ENCODE data around the gene SLC16A5. TPM values are rescaled to one million over a fixed set of nuclear protein-coding genes. Genes with fewer than 3 reads are reported as not detected.
"Not testable (repeated sequence)": the region's sequence is repeated elsewhere in the genome, so short reads cannot be mapped to it uniquely, and the experiment has no call there.

The SLC16A5 gene
- total RNA-seq, 6 donors from 2014 or later = 40.6 to 234 (median 123) TPM

DNA sequence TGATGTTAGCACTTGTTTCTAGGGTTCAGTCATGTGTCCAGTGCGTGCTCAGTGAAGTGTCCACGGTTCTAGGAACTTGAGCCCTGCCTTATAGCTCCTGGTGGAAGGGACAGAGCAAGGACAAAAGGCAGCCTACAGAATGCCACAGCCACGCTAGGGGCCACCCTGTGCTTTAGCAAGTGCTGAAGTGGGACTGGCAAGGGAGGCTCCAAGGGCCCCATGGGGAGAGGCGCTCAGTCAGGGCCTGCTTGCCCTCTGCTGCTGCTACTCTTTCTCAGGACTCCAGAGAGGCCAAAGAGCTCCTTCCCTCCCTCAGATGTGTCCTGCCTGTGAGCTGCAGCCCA is 37.0 kb downstream of the SLC16A5 start:
- no peak overlapping the region for H3K4me3 ChIP-seq
- 90% methylated on average over 2 to 4 of the region's 4 CpGs for WGBS, 2 donors
- no peaks in the 10 kb centered on the region for H3K27me3 ChIP-seq
- H3K9me3 ChIP-seq = no peaks in the 10 kb centered on the region
- peaks cover 16 to 37% (median 27%) of the 10 kb centered on the region in 4 donors for H3K4me1 ChIP-seq
- H3K27ac ChIP-seq = peak overlapping the region; percentile 81 to 95 (median 84)
- peaks cover 0 to 26% (median 7%) of the 10 kb centered on the region in 4 donors for H3K36me3 ChIP-seq
- no peak for ATAC-seq (ENCODE audit: low FRiP score in 2 of 2)
- no peak for DNase-seq
- TF ChIP-seq POLR2A (IDR thresholded peaks at IDR 0.05) (peak in 1 of 4 donors; percentile 1), CTCF (IDR thresholded peaks at IDR 0.05) (no peak)

GRCh38 chr17:75125984-75126383 is 38.2 kb downstream of the SLC16A5 start:
- WGBS, 2 donors = 54 to 57% methylated on average over 3 of the region's 3 CpGs
- H3K27me3 ChIP-seq = no peaks in the 10 kb centered on the region
- H3K36me3 ChIP-seq = peaks cover 0 to 22% (median 10%) of the 10 kb centered on the region in 4 donors
- no peak for DNase-seq
- no peak overlapping the region for H3K4me3 ChIP-seq
- no peaks in the 10 kb centered on the region for H3K9me3 ChIP-seq
- peaks cover 24 to 46% (median 32%) of the 10 kb centered on the region in 4 donors for H3K4me1 ChIP-seq
- peak overlapping the region; percentile 45 to 95 (median 84) for H3K27ac ChIP-seq
- no peak for TF ChIP-seq POLR2AphosphoS5 (IDR thresholded peaks at IDR 0.05)
- no peak for TF ChIP-seq CTCF (IDR thresholded peaks at IDR 0.05)
- TF ChIP-seq EP300 (IDR thresholded peaks at IDR 0.05) = no peak
- TF ChIP-seq POLR2A (IDR thresholded peaks at IDR 0.05) = no peak
- no peak for ATAC-seq (ENCODE audit: low FRiP score in 2 of 2)

DNA sequence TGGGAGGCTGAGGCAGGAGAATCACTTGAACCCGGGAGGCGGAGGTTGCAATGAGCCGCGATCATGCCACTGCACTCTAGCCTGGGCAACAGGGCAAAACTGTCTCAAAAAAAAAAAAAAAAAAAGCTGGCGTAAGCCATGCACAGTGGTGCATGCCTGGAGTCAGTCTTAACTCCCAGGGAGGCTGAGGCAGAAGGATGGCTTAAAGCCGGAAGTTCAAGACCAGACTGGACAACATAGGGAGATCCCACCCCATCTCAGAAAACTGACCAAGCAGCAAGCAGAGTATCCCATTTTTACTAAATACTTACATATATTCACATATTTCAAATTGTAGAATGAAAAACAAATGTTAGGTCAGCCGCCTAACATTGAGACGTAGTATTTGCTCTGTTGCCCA is 39.2 kb downstream of the SLC16A5 start:
- peaks cover 25 to 50% (median 35%) of the 10 kb centered on the region in 4 donors for H3K4me1 ChIP-seq
- DNase-seq = no peak
- H3K36me3 ChIP-seq = peaks cover 0 to 20% (median 9%) of the 10 kb centered on the region in 4 donors
- WGBS, 2 donors = 92 to 98% methylated on average over 8 of the region's 8 CpGs
- TF ChIP-seq EP300 (IDR thresholded peaks at IDR 0.05) (no peak), POLR2AphosphoS5 (IDR thresholded peaks at IDR 0.05) (no peak), CTCF (IDR thresholded peaks at IDR 0.05) (no peak), POLR2A (IDR thresholded peaks at IDR 0.05) (no peak)
- no peak overlapping the region for H3K4me3 ChIP-seq
- ATAC-seq (ENCODE audit: low FRiP score in 2 of 2) = no peak
- H3K27me3 ChIP-seq = no peaks in the 10 kb centered on the region
- no peaks in the 10 kb centered on the region for H3K9me3 ChIP-seq
- H3K27ac ChIP-seq = peak overlapping the region in 1 of 4 donors; percentile 5

DNA sequence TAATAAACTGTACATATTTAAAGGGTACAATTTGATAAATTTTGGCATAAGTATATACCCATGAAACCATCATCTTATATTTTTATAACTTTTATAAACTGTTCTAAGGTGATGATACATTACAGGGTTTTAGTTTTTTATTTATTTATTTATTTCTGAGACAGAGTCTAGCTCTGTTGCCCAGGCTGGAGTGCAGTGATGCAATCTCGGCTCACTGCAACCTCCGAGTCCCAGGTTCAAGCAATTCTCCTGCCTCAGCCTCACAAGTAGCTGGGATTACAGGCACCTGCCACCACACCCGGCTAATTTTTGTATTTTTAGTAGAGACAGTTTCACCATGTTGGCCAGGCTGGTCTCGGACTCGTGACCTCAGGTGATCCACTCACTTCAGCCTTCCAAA is 40.2 kb downstream of the SLC16A5 start:
- not testable (repeated sequence) for DNase-seq; H3K27me3 ChIP-seq; H3K9me3 ChIP-seq; ATAC-seq (ENCODE audit: low FRiP score in 2 of 2); H3K4me3 ChIP-seq
- H3K27ac ChIP-seq = peak overlapping the region in 1 of 4 donors; percentile 21
- peaks cover 0 to 20% (median 9%) of the 10 kb centered on the region in 4 donors for H3K36me3 ChIP-seq
- WGBS, 2 donors = 88 to 89% methylated on average over 5 of the region's 5 CpGs
- H3K4me1 ChIP-seq = peaks cover 29 to 53% (median 40%) of the 10 kb centered on the region in 4 donors

DNA sequence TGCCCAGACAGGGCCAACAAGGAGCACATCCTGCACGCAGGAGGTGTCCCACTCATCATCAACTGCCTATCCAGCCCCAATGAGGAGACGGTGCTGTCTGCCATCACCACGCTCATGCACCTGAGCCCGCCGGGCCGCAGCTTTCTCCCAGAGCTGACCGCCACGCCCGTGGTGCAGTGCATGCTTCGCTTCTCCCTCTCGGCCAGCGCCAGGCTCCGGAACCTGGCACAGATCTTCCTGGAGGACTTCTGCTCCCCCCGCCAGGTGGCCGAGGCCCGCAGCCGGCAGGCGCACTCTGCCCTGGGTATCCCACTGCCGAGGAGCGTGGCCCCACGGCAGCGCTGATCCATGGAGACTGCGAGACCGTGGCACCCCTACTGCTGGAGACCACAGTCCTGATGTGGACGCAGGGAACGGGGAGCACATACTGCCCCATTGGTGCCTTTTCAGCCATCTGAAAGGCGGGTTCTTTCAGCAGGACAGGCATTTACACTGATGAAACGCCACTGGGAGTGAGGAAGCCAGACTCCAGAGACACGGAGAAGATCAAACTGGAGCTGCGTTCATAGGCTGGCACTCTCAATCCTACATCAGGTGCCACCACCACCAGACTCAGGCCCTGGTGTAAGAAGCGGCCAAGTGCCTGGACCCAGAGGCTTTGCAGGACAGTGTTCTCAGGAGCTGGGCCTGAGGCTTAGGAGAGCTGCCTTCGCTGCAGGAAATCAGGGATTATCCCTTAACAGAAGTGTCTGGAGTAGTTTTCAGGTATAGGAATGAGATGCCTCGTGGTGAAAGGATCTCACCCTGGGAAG is 41.1 kb downstream of the SLC16A5 start:
- TF ChIP-seq CTCF (IDR thresholded peaks at IDR 0.05) (no peak), EP300 (IDR thresholded peaks at IDR 0.05) (no peak), POLR2AphosphoS5 (IDR thresholded peaks at IDR 0.05) (no peak), POLR2A (IDR thresholded peaks at IDR 0.05) (no peak)
- H3K9me3 ChIP-seq = no peaks in the 10 kb centered on the region
- no peak for ATAC-seq (ENCODE audit: low FRiP score in 2 of 2)
- no peaks in the 10 kb centered on the region for H3K27me3 ChIP-seq
- no peak overlapping the region for H3K4me3 ChIP-seq
- peaks cover 28 to 48% (median 36%) of the 10 kb centered on the region in 4 donors for H3K4me1 ChIP-seq
- peak in 1 of 2 donors; percentile 73 for DNase-seq
- 95 to 100% methylated on average over 3 to 33 of the region's 33 CpGs for WGBS, 2 donors
- H3K27ac ChIP-seq = peak overlapping the region in 1 of 4 donors; percentile 21
- H3K36me3 ChIP-seq = peaks cover 0 to 20% (median 9%) of the 10 kb centered on the region in 4 donors
